Karpas-422 (cell line): ENCODE results near the gene SLC25A11. TPM values are rescaled to one million over a fixed set of nuclear protein-coding genes. Genes with fewer than 3 reads are reported as not detected.
A peak's percentile ranks its signal among the peaks of the same experiment; 100 is the strongest.
"Not testable (repeated sequence)": the region's sequence is repeated elsewhere in the genome, so short reads cannot be mapped to it uniquely, and the experiment has no call there.

Source experiments
- DNase-seq: peaks from one replicate; pipeline ENCODE4 v3.0.0-alpha.2; 2015
- H2AFZ ChIP-seq: fragments of 200-600 bp; sonication (generic); 2 replicates; pipeline ENCODE4 v1.6.1; 2014; ENCODE audit warnings: antibody characterized with exemption, low read length, mixed read lengths
- H3K27ac ChIP-seq: fragments of 200-600 bp; sonication (generic); 2 replicates; pipeline ENCODE4 v1.5.1; 2014; ENCODE audit warnings: mild to moderate bottlenecking, low read length, moderate library complexity
- H3K27me3 ChIP-seq: fragments of 200-600 bp; sonication (generic); 2 replicates; pipeline ENCODE4 v1.6.1; 2014; ENCODE audit warnings: low read length, mixed read lengths
- H3K36me3 ChIP-seq: fragments of 200-600 bp; sonication (generic); 2 replicates; pipeline ENCODE4 v1.6.1; 2014; ENCODE audit warnings: low read length, mixed read lengths; ENCODE audit not compliant: insufficient read depth
- H3K4me1 ChIP-seq: fragments of 200-600 bp; sonication (generic); 2 replicates; pipeline ENCODE4 v1.6.1; 2014; ENCODE audit warnings: mild to moderate bottlenecking, low read length, mixed read lengths
- H3K4me2 ChIP-seq: fragments of 200-600 bp; sonication (generic); 2 replicates; pipeline ENCODE4 v1.6.1; 2014; ENCODE audit warnings: low read length, low read depth, mild to moderate bottlenecking; ENCODE audit not compliant: poor library complexity, severe bottlenecking
- H3K4me3 ChIP-seq: fragments of 200-600 bp; sonication (generic); 2 replicates; pipeline ENCODE4 v1.5.1; 2014; ENCODE audit warnings: mild to moderate bottlenecking, antibody characterized with exemption, low read length, mixed read lengths
- H3K79me2 ChIP-seq: fragments of 200-600 bp; sonication (generic); 2 replicates; pipeline ENCODE4 v1.6.1; 2014; ENCODE audit warnings: mild to moderate bottlenecking, low read length, mixed read lengths
- H3K9ac ChIP-seq: fragments of 200-600 bp; sonication (generic); 2 replicates; pipeline ENCODE4 v1.6.0; 2014; ENCODE audit warnings: low read length
- H3K9me2 ChIP-seq: fragments of 200-600 bp; sonication (generic), shearing (Covaris generic); replicated peaks from 2 replicates; pipeline ENCODE4 v1.6.0; 2014; ENCODE audit warnings: mild to moderate bottlenecking, low read length, moderate library complexity; ENCODE audit not compliant: insufficient read depth
- H3K9me3 ChIP-seq: fragments of 300-700, 200-600 bp; sonication (generic); 2 replicates; pipeline ENCODE4 v1.6.1; 2014; ENCODE audit warnings: low read length, mixed read lengths
- H4K20me1 ChIP-seq: fragments of 200-600 bp; sonication (generic); 2 replicates; pipeline ENCODE4 v1.6.1; 2014; ENCODE audit warnings: mild to moderate bottlenecking, antibody characterized with exemption, low read length, low read depth; ENCODE audit not compliant: insufficient read depth
- total RNA-seq: library from RNA; depleted of rRNA; stranded (reverse); fragments of >200 nt; shearing (Covaris generic); gene quantifications from 2 replicates; pipeline ENCODE4 v1.2.3, GENCODE V29; 2014; ENCODE audit warnings: low replicate concordance

Gene SLC25A11
- total RNA-seq, 1 experiment from 2014 or later, result 79.0 TPM

GRCh38 chr17:4928881-4929280 lies 11.0 kb downstream of the SLC25A11 start:
- Histone ChIP-seq H4K20me1 (no peaks in the 10 kb centered on the region), H3K9me3 (no peaks in the 10 kb centered on the region), H3K9me2 (no peaks in the 10 kb centered on the region), H3K9ac (no peak overlapping the region), H3K27ac (no peak overlapping the region), H3K4me3 (no peak overlapping the region), H3K36me3 (no peaks in the 10 kb centered on the region), H3K79me2 (no peaks in the 10 kb centered on the region), H3K4me1 (no peaks in the 10 kb centered on the region), H3K4me2 (no peak overlapping the region), H3K27me3 (no peaks in the 10 kb centered on the region), H2AFZ (no peak overlapping the region)
- no peak for DNase-seq

GRCh38 chr17:4926577-4927335 lies 13.1 kb downstream of the SLC25A11 start:
- not testable (repeated sequence) for DNase-seq, H3K9ac ChIP-seq, H3K4me2 ChIP-seq, H3K36me3 ChIP-seq, H3K4me3 ChIP-seq, H2AFZ ChIP-seq, H3K27ac ChIP-seq, H3K79me2 ChIP-seq, H3K9me3 ChIP-seq, H4K20me1 ChIP-seq, H3K27me3 ChIP-seq, H3K4me1 ChIP-seq, H3K9me2 ChIP-seq

- H3K27me3 ChIP-seq, result no peaks in the 10 kb centered on the region
- no peaks in the 10 kb centered on the region for H3K36me3 ChIP-seq
- no peaks in the 10 kb centered on the region for H4K20me1 ChIP-seq
- no peaks in the 10 kb centered on the region for H3K9me3 ChIP-seq
- no peak overlapping the region for H3K4me3 ChIP-seq
- H3K9me2 ChIP-seq, result no peaks in the 10 kb centered on the region
- no peak overlapping the region for H3K9ac ChIP-seq
- no peak overlapping the region for H3K4me2 ChIP-seq
- H3K4me1 ChIP-seq, result no peaks in the 10 kb centered on the region
- H3K79me2 ChIP-seq, result no peaks in the 10 kb centered on the region
- no peak for DNase-seq
- no peak overlapping the region for H3K27ac ChIP-seq
- no peak overlapping the region for H2AFZ ChIP-seq
Measured at GRCh38 chr17:4921320-4921719, 18.5 kb downstream of the SLC25A11 start.

- Histone ChIP-seq H3K9ac (no peak overlapping the region), H3K4me2 (no peak overlapping the region), H3K79me2 (no peaks in the 10 kb centered on the region), H3K4me3 (no peak overlapping the region), H3K9me3 (no peaks in the 10 kb centered on the region), H3K4me1 (no peaks in the 10 kb centered on the region), H3K27ac (no peak overlapping the region), H2AFZ (no peak overlapping the region), H3K9me2 (no peaks in the 10 kb centered on the region), H3K27me3 (no peaks in the 10 kb centered on the region), H4K20me1 (no peaks in the 10 kb centered on the region), H3K36me3 (no peaks in the 10 kb centered on the region)
- no peak for DNase-seq
Measured at GRCh38 chr17:4920351-4921048, 19.3 kb downstream of the SLC25A11 start.

GRCh38 chr17:4919511-4920047 lies 20.3 kb downstream of the SLC25A11 start:
- no peak overlapping the region for H3K27ac ChIP-seq
- no peak overlapping the region for H2AFZ ChIP-seq
- H3K9me2 ChIP-seq, result no peaks in the 10 kb centered on the region
- H3K9me3 ChIP-seq, result no peaks in the 10 kb centered on the region
- no peak overlapping the region for H3K4me3 ChIP-seq
- no peak overlapping the region for H3K9ac ChIP-seq
- no peaks in the 10 kb centered on the region for H3K36me3 ChIP-seq
- no peaks in the 10 kb centered on the region for H3K79me2 ChIP-seq
- H3K4me1 ChIP-seq, result no peaks in the 10 kb centered on the region
- no peaks in the 10 kb centered on the region for H3K27me3 ChIP-seq
- no peaks in the 10 kb centered on the region for H4K20me1 ChIP-seq
- no peak for DNase-seq
- no peak overlapping the region for H3K4me2 ChIP-seq

DNA sequence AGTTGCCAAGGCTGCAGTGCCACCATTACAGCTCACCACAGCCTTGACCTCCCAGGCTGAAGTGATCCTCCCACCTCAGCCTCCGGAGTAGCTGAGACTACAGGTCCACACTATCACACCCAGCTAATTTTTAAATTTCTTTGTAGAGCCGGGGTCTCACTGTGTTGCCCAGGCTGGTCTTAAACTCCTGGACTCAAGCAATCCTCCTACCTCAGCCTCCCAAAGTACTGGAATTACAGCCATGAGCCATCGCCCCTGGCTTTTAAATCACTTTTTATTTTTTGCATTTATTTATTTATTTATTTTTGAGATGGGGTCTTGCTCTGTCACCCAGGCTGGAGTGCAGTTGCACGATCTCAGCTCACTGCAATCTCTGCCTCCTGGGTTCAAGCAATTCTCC lies 25.3 kb downstream of the SLC25A11 start:
- not testable (repeated sequence) for H3K27me3 ChIP-seq, H2AFZ ChIP-seq, H3K79me2 ChIP-seq, H3K27ac ChIP-seq, H3K4me1 ChIP-seq, DNase-seq, H3K36me3 ChIP-seq, H3K9me3 ChIP-seq, H3K4me3 ChIP-seq, H3K9me2 ChIP-seq, H3K4me2 ChIP-seq, H4K20me1 ChIP-seq, H3K9ac ChIP-seq

DNA sequence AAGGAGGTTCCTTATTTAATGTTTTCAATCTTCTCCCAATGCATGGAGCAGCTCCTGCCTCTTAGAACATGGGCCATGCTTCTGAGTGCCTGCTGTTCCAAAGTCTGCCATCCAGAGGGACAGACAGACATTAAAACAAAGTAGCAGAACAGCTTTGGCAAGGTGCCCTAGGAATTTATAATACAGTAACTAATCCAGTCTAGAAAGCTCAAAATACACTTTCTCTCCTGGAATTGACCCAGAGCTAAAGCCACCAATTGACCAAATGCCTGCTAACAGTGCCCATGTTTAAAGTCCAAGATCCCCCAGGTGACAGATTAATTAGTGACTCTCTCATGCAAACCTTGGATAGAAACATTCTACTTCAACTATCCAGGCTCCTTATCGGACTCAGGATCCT lies 25.9 kb downstream of the SLC25A11 start:
- no peak overlapping the region for H3K4me2 ChIP-seq
- H3K27ac ChIP-seq, result no peak overlapping the region
- no peaks in the 10 kb centered on the region for H3K27me3 ChIP-seq
- no peaks in the 10 kb centered on the region for H3K79me2 ChIP-seq
- no peak overlapping the region for H3K9ac ChIP-seq
- H4K20me1 ChIP-seq, result no peaks in the 10 kb centered on the region
- H3K9me2 ChIP-seq, result no peaks in the 10 kb centered on the region
- H3K9me3 ChIP-seq, result no peaks in the 10 kb centered on the region
- no peak for DNase-seq
- no peak overlapping the region for H2AFZ ChIP-seq
- H3K36me3 ChIP-seq, result no peaks in the 10 kb centered on the region
- H3K4me3 ChIP-seq, result no peak overlapping the region
- H3K4me1 ChIP-seq, result 0 out of 2 replicates have a peak, but pooled peaks cover under 1% of the 10 kb centered on the region

- no peaks in the 10 kb centered on the region for H3K9me2 ChIP-seq
- DNase-seq, result peak; percentile 88
- no peaks in the 10 kb centered on the region for H3K79me2 ChIP-seq
- no peak overlapping the region for H3K27ac ChIP-seq
- H4K20me1 ChIP-seq, result no peaks in the 10 kb centered on the region
- H3K4me1 ChIP-seq, result 0 out of 2 replicates have a peak, but pooled peaks cover 2% of the 10 kb centered on the region
- no peaks in the 10 kb centered on the region for H3K9me3 ChIP-seq
- no peak overlapping the region for H2AFZ ChIP-seq
- H3K4me2 ChIP-seq, result no peak overlapping the region
- H3K36me3 ChIP-seq, result no peaks in the 10 kb centered on the region
- H3K4me3 ChIP-seq, result no peak overlapping the region
- no peaks in the 10 kb centered on the region for H3K27me3 ChIP-seq
- H3K9ac ChIP-seq, result no peak overlapping the region
Measured at GRCh38 chr17:4908711-4909496, 30.9 kb downstream of the SLC25A11 start.
